GM12878 (cell line): ENCODE results near the gene FKBP2. TPM values are rescaled to one million over a fixed set of nuclear protein-coding genes. Genes with fewer than 3 reads are reported as not detected.

ENCODE experiments used
- ATAC-seq: fragments of 200-7000 bp; cut with Tn5 transposase; 3 replicates; pipeline ENCODE4 v1.9.1; 2020; ENCODE audit warnings: mild to moderate bottlenecking, moderate library complexity
- BruUV-seq: library from RNA; stranded (reverse); fragments of 400-500 nt; replicated peaks from 2 replicates; lab custom pipeline; 2021; lab: Mats Ljungman, UMichigan
- CTCF ChIA-PET: fragments of 300-600 bp; sonication (Branson Sonifier 250); formaldehyde crosslinking; extraction: SDS; loops from one replicate; lab custom pipeline; 2021; ENCODE audit warnings: inconsistent platforms; lab: Yijun Ruan, JAX
- POLR2A ChIA-PET: fragments of 350-600 bp; formaldehyde crosslinking; extraction: SDS; loops from one replicate; lab custom pipeline; 2021; ENCODE audit warnings: inconsistent platforms; lab: Charles Lee
- RAD21 ChIA-PET: fragments of 300-600 bp; sonication (Branson Sonifier 250); formaldehyde crosslinking; loops from one replicate; lab custom pipeline; 2023; ENCODE audit warnings: antibody characterized with exemption; ENCODE audit not compliant: unreplicated experiment; lab: Charles Lee
- SMC1A ChIA-PET: fragments of 300-600 bp; sonication (Branson Sonifier 250); formaldehyde crosslinking; loops from one replicate; lab custom pipeline; 2023; ENCODE audit not compliant: unreplicated experiment, uncharacterized antibody; lab: Charles Lee
- DNase-seq: peaks from one replicate; pipeline ENCODE4 v3.0.0-alpha.2; 2011; ENCODE audit warnings: low read depth, low spot score
- FAIRE-seq: peaks from 3 replicates; lab custom pipeline; 2011; peaks lifted over from hg19 to GRCh38; lab: Jason Lieb, UNC
- H2AFZ ChIP-seq: 2 replicates; pipeline ENCODE4 v1.6.0; 2011; ENCODE audit warnings: low read depth, low read length, control low read depth; ENCODE audit not compliant: control insufficient read depth
- H3K27ac ChIP-seq: 2 replicates; pipeline ENCODE4 v1.5.1; 2011; ENCODE audit warnings: control low read depth; ENCODE audit not compliant: control insufficient read depth, insufficient read depth
- H3K27me3 ChIP-seq, 2 experiments: replicated peaks in 1 of 2; 2 replicates each; pipeline versions ENCODE4 v1.6.0 to v1.6.1; 2011; ENCODE audit warnings: low read length in 1 of 2; ENCODE audit not compliant: control insufficient read depth in 2 of 2, insufficient read depth in 2 of 2
- H3K36me3 ChIP-seq, 2 experiments: 2 replicates each; pipeline ENCODE4 v1.5.1; 2011; ENCODE audit warnings: low read length in 1 of 2; ENCODE audit not compliant: control insufficient read depth in 2 of 2, insufficient read depth in 2 of 2
- H3K4me1 ChIP-seq: 2 replicates; pipeline ENCODE4 v1.6.1; 2011; ENCODE audit warnings: mild to moderate bottlenecking, low read length, moderate library complexity, mixed read lengths; ENCODE audit not compliant: control insufficient read depth, insufficient read depth
- H3K4me2 ChIP-seq: 2 replicates; pipeline ENCODE4 v1.6.0; 2011; ENCODE audit warnings: control low read depth; ENCODE audit not compliant: control insufficient read depth, insufficient read depth
- H3K4me3 ChIP-seq: fragments of 200-600 bp; sonication (generic); 2 replicates; pipeline ENCODE4 v1.5.1; 2016
- H3K79me2 ChIP-seq: 2 replicates; pipeline ENCODE4 v1.6.0; 2011; ENCODE audit warnings: low read length; ENCODE audit not compliant: control insufficient read depth, insufficient read depth
- H3K9ac ChIP-seq: 2 replicates; pipeline ENCODE4 v1.8.0; 2011; ENCODE audit warnings: low read length, control low read depth, mixed read lengths; ENCODE audit not compliant: control insufficient read depth, insufficient read depth
- H3K9me3 ChIP-seq: replicated peaks from 3 replicates; pipeline ENCODE4 v1.5.1; 2011; ENCODE audit warnings: mild to moderate bottlenecking, low read length; ENCODE audit not compliant: control insufficient read depth, insufficient read depth
- H4K20me1 ChIP-seq: 2 replicates; pipeline ENCODE4 v1.6.0; 2011; ENCODE audit not compliant: control insufficient read depth, insufficient read depth
- ASH2L ChIP-seq: fragments of 300-600, 200-600 bp; sonication (generic); IDR thresholded peaks from 2 replicates; pipeline ENCODE4 v1.6.1; 2017; ENCODE audit warnings: low read depth, mild to moderate bottlenecking, borderline replicate concordance
- ATF7 ChIP-seq: fragments of 450-650 bp; IDR thresholded peaks from 2 replicates; pipeline ENCODE4 v1.6.1; 2016; ENCODE audit warnings: low read depth, mild to moderate bottlenecking
- CBFB ChIP-seq: IDR thresholded peaks from 2 replicates; pipeline ENCODE4 v1.6.1; 2016; ENCODE audit warnings: antibody characterized with exemption, low read depth
- EED ChIP-seq: sonication (generic); IDR thresholded peaks from 2 replicates; pipeline ENCODE4 v1.6.1; 2016; ENCODE audit warnings: antibody characterized with exemption, low read depth
- EGR1 ChIP-seq, 2 experiments: IDR thresholded peaks; 1 replicate in 1 of 2; 2 replicates in 1 of 2; pipeline ENCODE4 v1.6.1; 2011 to 2012; ENCODE audit warnings: low read depth in 2 of 2, low read length in 2 of 2, borderline replicate concordance in 1 of 2, mild to moderate bottlenecking in 1 of 2, moderate library complexity in 1 of 2
- EZH2 ChIP-seq: IDR thresholded peaks from 2 replicates; pipeline ENCODE4 v1.6.1; 2012; ENCODE audit warnings: low read depth, mild to moderate bottlenecking, control low read depth, inconsistent platforms, low read length, borderline replicate concordance; ENCODE audit not compliant: control insufficient read depth
- FOXM1 ChIP-seq: IDR thresholded peaks from 2 replicates; pipeline ENCODE4 v1.6.1; 2012; ENCODE audit warnings: low read depth, mild to moderate bottlenecking, inconsistent platforms, low read length, moderate library complexity
- HDGF ChIP-seq: fragments of 450-650 bp; IDR thresholded peaks from 2 replicates; pipeline ENCODE4 v1.6.1; 2016; ENCODE audit warnings: antibody characterized with exemption
- MYB ChIP-seq: fragments of 150-350 bp; IDR thresholded peaks from 2 replicates; pipeline ENCODE4 v1.6.1; 2014; ENCODE audit warnings: mild to moderate bottlenecking, low read depth, low read length, borderline replicate concordance
- NFXL1 ChIP-seq: fragments of 450-650 bp; IDR thresholded peaks from 2 replicates; pipeline ENCODE4 v1.6.1; 2017; ENCODE audit warnings: antibody characterized with exemption, mild to moderate bottlenecking, borderline replicate concordance
- RELA ChIP-seq: fragments of 450-650 bp; IDR thresholded peaks from 2 replicates; pipeline ENCODE4 v1.8.0; 2014; ENCODE audit warnings: borderline replicate concordance; ENCODE audit not compliant: partially characterized antibody
- SUPT20H ChIP-seq: IDR thresholded peaks from 2 replicates; pipeline ENCODE4 v1.6.1; 2011; ENCODE audit warnings: low read depth, mild to moderate bottlenecking, low read length, moderate library complexity, borderline replicate concordance; ENCODE audit not compliant: control insufficient read depth
- YBX1 ChIP-seq: fragments of 450-650 bp; IDR thresholded peaks from 2 replicates; pipeline ENCODE4 v1.6.1; 2016; ENCODE audit warnings: antibody characterized with exemption
- ZBED1 ChIP-seq: IDR thresholded peaks from 2 replicates; pipeline ENCODE4 v1.6.1; 2016; ENCODE audit warnings: borderline replicate concordance
- ZBTB33 ChIP-seq: fragments of 450-650 bp; IDR thresholded peaks from 2 replicates; pipeline ENCODE4 v1.6.1; 2017; ENCODE audit warnings: mild to moderate bottlenecking
- ZNF592 ChIP-seq: fragments of 450-650 bp; IDR thresholded peaks from 2 replicates; pipeline ENCODE4 v1.6.1; 2017; ENCODE audit warnings: mild to moderate bottlenecking, moderate library complexity
- WGBS: methylation state at CpG from one replicate; pipeline ENCODE4 v1.1.6; 2016; ENCODE audit warnings: low lambda C conversion rate; ENCODE audit not compliant: insufficient replicate concordance, insufficient coverage; ENCODE audit errors: missing lambda C conversion rate; 5-methylcytosine and 5-hydroxymethylcytosine counted together
- in situ Hi-C: fragments of 300-500 bp; cut with MboI; formaldehyde crosslinking; loops from 9 replicates; pipeline ENCODE4 v1.14.3; 2018; ENCODE audit warnings: mixed read lengths
- intact Hi-C: fragments of 100-400 bp; cut with micrococcal nuclease; formaldehyde crosslinking; loops from one replicate; pipeline ENCODE4 v1.14.2; 2022; ENCODE audit not compliant: unreplicated experiment
- polyA plus RNA-seq, 11 experiments: library from polyadenylated mRNA; depleted of rRNA in 4 of 11; unstranded in 6 of 11; stranded (reverse) in 5 of 11; fragments of >200 nt; fragmentation: Nextera tagmentation in 4 of 11; fragmentation: Illumina TruSeq in 1 of 11; extraction: Ambion mirVana in 4 of 11; extraction: Trizol in 1 of 11; gene quantifications; 1 replicate in 1 of 11; 2 replicates in 10 of 11; pipeline versions ENCODE4 v1.2.1 to v1.2.3, GENCODE V29; 2011 to 2016; ENCODE audit warnings: inconsistent platforms in 2 of 11, missing spikeins in 2 of 11, low read depth in 1 of 11
- total RNA-seq, 4 experiments: library from RNA; depleted of rRNA in 3 of 4; stranded (reverse); fragments of >200 nt in 3 of 4; fragmentation: Illumina TruSeq in 1 of 4; extraction: Trizol in 1 of 4; gene quantifications; 2 replicates each; pipeline versions ENCODE4 v1.2.1 to v1.2.3, GENCODE V29; 2013 to 2021

The FKBP2 gene
- total and polyA plus RNA-seq, 10 of the 15 experiments (the other 5 are each of a cell fraction or from before 2014, with no cell fraction given): 1.8 to 99.7 (median 39.5) TPM

GRCh38 chr11:64263021-64263946 is 22.4 kb downstream of the FKBP2 start:
- H3K4me1 ChIP-seq: peaks cover 14% of the 10 kb centered on the region
- ChIA-PET RAD21 (no interaction called here), POLR2A (interaction anchor here (1.0 kb wide), 1 partner anchor 13 kb away, joined by 3 read pairs; no protein-coding TSS in a partner anchor), CTCF (interaction anchor here (0.7 to 2.0 kb wide), 5 partner anchors 11 to 96 kb away, joined by 3 to 9 read pairs (median 4); no protein-coding TSS in a partner anchor)
- no peak overlapping the region for H3K27ac ChIP-seq
- no TSS peak for BruUV-seq
- no peaks in the 10 kb centered on the region for H4K20me1 ChIP-seq
- H3K9me3 ChIP-seq: no peaks in the 10 kb centered on the region
- DNase-seq: no peak
- no peak overlapping the region for H3K4me3 ChIP-seq
- H3K36me3 ChIP-seq: peaks cover 0 to 5% of the 10 kb centered on the region in 2 experiments; a peak in 2 of 4 replicates
- in situ Hi-C loops: no loop called here
- TF ChIP-seq ATF7 (no peak), CBFB (no peak), MYB (no peak), NFXL1 (no peak), EGR1 (IDR thresholded peaks at IDR 0.05; ENCODE audit: borderline replicate concordance in 1 of 2, low read depth in 2 of 2, low read length in 2 of 2) (no peak), ZBED1 (no peak), ZNF592 (no peak), ZBTB33 (no peak), FOXM1 (no peak), SUPT20H (no peak), HDGF (no peak), EED (no peak), YBX1 (no peak), RELA (no peak), ASH2L (no peak), EZH2 (no peak)
- TF ChIP-seq, all 136 proteins: peak for 0
- H3K27me3 ChIP-seq: no peaks in the 10 kb centered on the region
- 81% methylated on average over 29 of the region's 29 CpGs for WGBS
- SMC1A ChIA-PET: no interaction called here
- H3K4me2 ChIP-seq: no peak overlapping the region
- no peak for FAIRE-seq
- H2AFZ ChIP-seq: no peak overlapping the region
- intact Hi-C loops: no loop called here
- no peak overlapping the region for H3K9ac ChIP-seq
- no peaks in the 10 kb centered on the region for H3K79me2 ChIP-seq
- ATAC-seq: no peak
